GM23338 (cell line): ENCODE measurements around the gene IQGAP2. TPM values are rescaled to one million over a fixed set of nuclear protein-coding genes. Genes with fewer than 3 reads are reported as not detected.

Experiments used
- ATAC-seq: fragments of 200-7000 bp; cut with Tn5 transposase; 3 replicates; pipeline ENCODE4 v1.9.1; 2020
- DNase-seq: peaks from one replicate; pipeline ENCODE4 v3.0.0-alpha.2; 2015; ENCODE audit warnings: low spot score
- H2AFZ ChIP-seq: fragments of 200-600 bp; sonication (generic); 2 replicates; pipeline ENCODE4 v1.8.0; 2016; ENCODE audit warnings: antibody characterized with exemption, mild to moderate bottlenecking, moderate library complexity
- H3F3A ChIP-seq: fragments of 200-600 bp; sonication (generic); replicated peaks from 2 replicates; pipeline ENCODE4 v1.8.0; 2017; ENCODE audit warnings: antibody characterized with exemption, mixed run types, low read depth
- H3K27ac ChIP-seq: fragments of 200-600 bp; sonication (generic); 2 replicates; pipeline ENCODE4 v1.6.1; 2016; ENCODE audit warnings: low read depth
- H3K27me3 ChIP-seq: fragments of 200-600 bp; sonication (generic); 2 replicates; pipeline ENCODE4 v1.8.0; 2016; ENCODE audit warnings: mild to moderate bottlenecking, mixed run types, moderate library complexity; ENCODE audit not compliant: insufficient read depth
- H3K36me3 ChIP-seq: fragments of 200-600 bp; sonication (generic); 2 replicates; pipeline ENCODE4 v1.8.0; 2016; ENCODE audit warnings: mild to moderate bottlenecking; ENCODE audit not compliant: insufficient read depth
- H3K4me1 ChIP-seq: fragments of 200-600 bp; sonication (generic); 2 replicates; pipeline ENCODE4 v1.8.0; 2016; ENCODE audit warnings: mild to moderate bottlenecking, moderate library complexity; ENCODE audit not compliant: insufficient read depth
- H3K4me2 ChIP-seq: fragments of 200-600 bp; sonication (generic); 2 replicates; pipeline ENCODE4 v1.7.1; 2017; ENCODE audit warnings: mixed run types
- H3K4me3 ChIP-seq: fragments of 200-600 bp; sonication (generic); 2 replicates; pipeline ENCODE4 v1.6.1; 2016; ENCODE audit warnings: mixed run types
- H3K79me2 ChIP-seq: fragments of 200-600 bp; sonication (generic); replicated peaks from 2 replicates; pipeline ENCODE4 v1.8.0; 2017; ENCODE audit warnings: mild to moderate bottlenecking; ENCODE audit not compliant: insufficient read depth
- H3K9me2 ChIP-seq: fragments of 200-600 bp; sonication (generic); 2 replicates; pipeline ENCODE4 v1.8.0; 2017; ENCODE audit not compliant: insufficient read depth
- H4K20me1 ChIP-seq: fragments of 200-600 bp; sonication (generic); replicated peaks from 2 replicates; pipeline ENCODE4 v1.8.0; 2017; ENCODE audit warnings: mild to moderate bottlenecking; ENCODE audit not compliant: insufficient read depth
- H3K27ac Mint-ChIP-seq: 2 replicates; pipeline ENCODE4 v1.8.0; 2020; ENCODE audit warnings: inconsistent platforms, mild to moderate bottlenecking, moderate library complexity, mixed read lengths
- H3K27me3 Mint-ChIP-seq: 3 replicates; pipeline ENCODE4 v1.8.0; 2022; ENCODE audit warnings: low read depth, mild to moderate bottlenecking, moderate library complexity, mixed read lengths, inconsistent platforms; ENCODE audit not compliant: insufficient read depth, poor library complexity
- H3K36me3 Mint-ChIP-seq: 3 replicates; pipeline ENCODE4 v1.8.0; 2021; ENCODE audit warnings: low read depth, mild to moderate bottlenecking, inconsistent platforms, moderate library complexity, mixed read lengths
- H3K4me1 Mint-ChIP-seq: 3 replicates; pipeline ENCODE4 v1.8.0; 2020; ENCODE audit warnings: mild to moderate bottlenecking, inconsistent platforms, mixed read lengths
- H3K4me3 Mint-ChIP-seq: 3 replicates; pipeline ENCODE4 v1.8.0; 2021; ENCODE audit warnings: moderate library complexity, mild to moderate bottlenecking, inconsistent platforms, mixed read lengths
- H3K9me3 Mint-ChIP-seq: 3 replicates; pipeline ENCODE4 v1.8.0; 2020; ENCODE audit warnings: moderate library complexity, mild to moderate bottlenecking, inconsistent platforms, mixed read lengths
- CREB1 ChIP-seq: fragments of 250-450 bp; sonication (Bioruptor Pico); IDR thresholded peaks from 2 replicates; pipeline ENCODE4 v1.5.0; 2020; ENCODE audit warnings: low read depth, mild to moderate bottlenecking, moderate library complexity
- EZH2 ChIP-seq: fragments of 200-600 bp; sonication (generic); IDR thresholded peaks from one replicate; pipeline ENCODE4 v1.8.0; 2017; ENCODE audit warnings: antibody characterized with exemption, mild to moderate bottlenecking, low read depth; ENCODE audit not compliant: unreplicated experiment
- EZH2phosphoT487 ChIP-seq: fragments of 200-600 bp; sonication (generic); IDR thresholded peaks from one replicate; pipeline ENCODE4 v1.8.1; 2018; ENCODE audit warnings: antibody characterized with exemption; ENCODE audit not compliant: unreplicated experiment
- JUNB ChIP-seq: IDR thresholded peaks from one replicate; pipeline ENCODE4 v1.6.1; 2016; ENCODE audit warnings: antibody characterized with exemption; ENCODE audit not compliant: unreplicated experiment
- NANOG ChIP-seq: IDR thresholded peaks from 2 replicates; pipeline ENCODE4 v1.6.1; 2016; ENCODE audit warnings: antibody characterized with exemption, borderline replicate concordance
- STAT1 ChIP-seq: IDR thresholded peaks from one replicate; pipeline ENCODE4 v1.6.1; 2016; ENCODE audit warnings: antibody characterized with exemption; ENCODE audit not compliant: unreplicated experiment
- ZNF114 ChIP-seq: fragments of 250-450 bp; sonication (Bioruptor Pico); IDR thresholded peaks from 2 replicates; pipeline ENCODE4 v1.5.0; 2020; ENCODE audit warnings: mild to moderate bottlenecking, moderate library complexity
- ZNF331 ChIP-seq: fragments of 250-450 bp; sonication (Bioruptor Pico); IDR thresholded peaks from 2 replicates; pipeline ENCODE4 v1.5.0; 2020; ENCODE audit warnings: low read depth, mild to moderate bottlenecking, moderate library complexity
- polyA plus RNA-seq: library from polyadenylated mRNA; unstranded; fragments of >200 nt; fragmentation: Nextera tagmentation; extraction: Ambion mirVana; gene quantifications from 2 replicates; pipeline ENCODE4 v1.2.1, GENCODE V29; 2016
- total RNA-seq: library from RNA; depleted of rRNA; stranded (reverse); fragments of >200 nt; shearing (Covaris generic); gene quantifications from 2 replicates; pipeline ENCODE4 v1.2.3, GENCODE V29; 2014
- TF ChIP-seq, protein P1 (sequence below): IDR thresholded peaks from one replicate; pipeline ENCODE4 v1.6.1; 2018; ENCODE audit warnings: antibody characterized with exemption; ENCODE audit not compliant: unreplicated experiment
- TF ChIP-seq, protein P2 (sequence below): IDR thresholded peaks from 2 replicates; pipeline ENCODE4 v1.6.1; 2016; ENCODE audit warnings: antibody characterized with exemption
- TF ChIP-seq, protein P3 (sequence below): fragments of 250-450 bp; sonication (Bioruptor Pico); IDR thresholded peaks from 2 replicates; pipeline ENCODE4 v1.5.0; 2020; ENCODE audit warnings: mild to moderate bottlenecking, moderate library complexity

Gene IQGAP2
- total and polyA plus RNA-seq, 2 experiments from 2014 or later: 60.0 to 86.5 TPM

DNA sequence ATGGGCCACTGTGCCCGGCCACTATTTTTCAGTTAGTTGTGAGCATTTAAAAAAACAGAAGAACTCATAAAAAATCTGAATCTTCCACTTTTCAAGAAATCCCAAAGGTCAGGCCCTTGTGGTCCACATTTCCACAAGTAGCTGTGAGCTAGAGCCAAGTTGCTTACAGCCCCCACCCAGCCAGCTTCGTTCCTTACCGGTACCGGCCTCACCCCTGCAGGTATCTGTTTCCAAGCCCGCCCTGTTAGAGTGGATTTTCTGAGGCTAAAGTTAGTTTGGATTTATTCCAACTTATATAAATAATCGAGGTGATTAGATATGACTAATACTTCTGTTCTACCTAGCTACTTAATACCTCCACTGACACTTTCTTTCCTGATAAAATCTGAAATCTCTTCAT, 139.2 kb downstream of the IQGAP2 start:
- no peak for DNase-seq

More for the DNA sequence above, 139.2 kb downstream of the IQGAP2 start:
- H3F3A ChIP-seq: no peaks in the 10 kb centered on the region
- peaks cover 17% of the 10 kb centered on the region for H3K4me1 ChIP-seq
- no peak overlapping the region for H3K4me3 Mint-ChIP-seq
- no peaks in the 10 kb centered on the region for H3K36me3 ChIP-seq
- H3K4me3 ChIP-seq: no peak overlapping the region
- H3K27me3 ChIP-seq: no peaks in the 10 kb centered on the region
- H3K27ac Mint-ChIP-seq: no peak overlapping the region
- no peak overlapping the region for H3K4me2 ChIP-seq
- peaks cover 6% of the 10 kb centered on the region for H3K27me3 Mint-ChIP-seq
- no peaks in the 10 kb centered on the region for H3K9me3 Mint-ChIP-seq
- ATAC-seq: no peak
- H4K20me1 ChIP-seq: no peaks in the 10 kb centered on the region
- no peak overlapping the region for H2AFZ ChIP-seq
- TF ChIP-seq, protein P1, sequence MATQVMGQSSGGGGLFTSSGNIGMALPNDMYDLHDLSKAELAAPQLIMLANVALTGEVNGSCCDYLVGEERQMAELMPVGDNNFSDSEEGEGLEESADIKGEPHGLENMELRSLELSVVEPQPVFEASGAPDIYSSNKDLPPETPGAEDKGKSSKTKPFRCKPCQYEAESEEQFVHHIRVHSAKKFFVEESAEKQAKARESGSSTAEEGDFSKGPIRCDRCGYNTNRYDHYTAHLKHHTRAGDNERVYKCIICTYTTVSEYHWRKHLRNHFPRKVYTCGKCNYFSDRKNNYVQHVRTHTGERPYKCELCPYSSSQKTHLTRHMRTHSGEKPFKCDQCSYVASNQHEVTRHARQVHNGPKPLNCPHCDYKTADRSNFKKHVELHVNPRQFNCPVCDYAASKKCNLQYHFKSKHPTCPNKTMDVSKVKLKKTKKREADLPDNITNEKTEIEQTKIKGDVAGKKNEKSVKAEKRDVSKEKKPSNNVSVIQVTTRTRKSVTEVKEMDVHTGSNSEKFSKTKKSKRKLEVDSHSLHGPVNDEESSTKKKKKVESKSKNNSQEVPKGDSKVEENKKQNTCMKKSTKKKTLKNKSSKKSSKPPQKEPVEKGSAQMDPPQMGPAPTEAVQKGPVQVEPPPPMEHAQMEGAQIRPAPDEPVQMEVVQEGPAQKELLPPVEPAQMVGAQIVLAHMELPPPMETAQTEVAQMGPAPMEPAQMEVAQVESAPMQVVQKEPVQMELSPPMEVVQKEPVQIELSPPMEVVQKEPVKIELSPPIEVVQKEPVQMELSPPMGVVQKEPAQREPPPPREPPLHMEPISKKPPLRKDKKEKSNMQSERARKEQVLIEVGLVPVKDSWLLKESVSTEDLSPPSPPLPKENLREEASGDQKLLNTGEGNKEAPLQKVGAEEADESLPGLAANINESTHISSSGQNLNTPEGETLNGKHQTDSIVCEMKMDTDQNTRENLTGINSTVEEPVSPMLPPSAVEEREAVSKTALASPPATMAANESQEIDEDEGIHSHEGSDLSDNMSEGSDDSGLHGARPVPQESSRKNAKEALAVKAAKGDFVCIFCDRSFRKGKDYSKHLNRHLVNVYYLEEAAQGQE: no peak
- TF ChIP-seq NANOG (no peak), EZH2phosphoT487 (no peak), STAT1 (no peak), EZH2 (no peak), ZNF331 (CRISPR knock-in tag) (no peak), ZNF114 (no peak), JUNB (no peak), CREB1 (CRISPR knock-in tag) (no peak)
- TF ChIP-seq, protein P2, sequence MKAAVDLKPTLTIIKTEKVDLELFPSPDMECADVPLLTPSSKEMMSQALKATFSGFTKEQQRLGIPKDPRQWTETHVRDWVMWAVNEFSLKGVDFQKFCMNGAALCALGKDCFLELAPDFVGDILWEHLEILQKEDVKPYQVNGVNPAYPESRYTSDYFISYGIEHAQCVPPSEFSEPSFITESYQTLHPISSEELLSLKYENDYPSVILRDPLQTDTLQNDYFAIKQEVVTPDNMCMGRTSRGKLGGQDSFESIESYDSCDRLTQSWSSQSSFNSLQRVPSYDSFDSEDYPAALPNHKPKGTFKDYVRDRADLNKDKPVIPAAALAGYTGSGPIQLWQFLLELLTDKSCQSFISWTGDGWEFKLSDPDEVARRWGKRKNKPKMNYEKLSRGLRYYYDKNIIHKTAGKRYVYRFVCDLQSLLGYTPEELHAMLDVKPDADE: no peak
- TF ChIP-seq, protein P3, sequence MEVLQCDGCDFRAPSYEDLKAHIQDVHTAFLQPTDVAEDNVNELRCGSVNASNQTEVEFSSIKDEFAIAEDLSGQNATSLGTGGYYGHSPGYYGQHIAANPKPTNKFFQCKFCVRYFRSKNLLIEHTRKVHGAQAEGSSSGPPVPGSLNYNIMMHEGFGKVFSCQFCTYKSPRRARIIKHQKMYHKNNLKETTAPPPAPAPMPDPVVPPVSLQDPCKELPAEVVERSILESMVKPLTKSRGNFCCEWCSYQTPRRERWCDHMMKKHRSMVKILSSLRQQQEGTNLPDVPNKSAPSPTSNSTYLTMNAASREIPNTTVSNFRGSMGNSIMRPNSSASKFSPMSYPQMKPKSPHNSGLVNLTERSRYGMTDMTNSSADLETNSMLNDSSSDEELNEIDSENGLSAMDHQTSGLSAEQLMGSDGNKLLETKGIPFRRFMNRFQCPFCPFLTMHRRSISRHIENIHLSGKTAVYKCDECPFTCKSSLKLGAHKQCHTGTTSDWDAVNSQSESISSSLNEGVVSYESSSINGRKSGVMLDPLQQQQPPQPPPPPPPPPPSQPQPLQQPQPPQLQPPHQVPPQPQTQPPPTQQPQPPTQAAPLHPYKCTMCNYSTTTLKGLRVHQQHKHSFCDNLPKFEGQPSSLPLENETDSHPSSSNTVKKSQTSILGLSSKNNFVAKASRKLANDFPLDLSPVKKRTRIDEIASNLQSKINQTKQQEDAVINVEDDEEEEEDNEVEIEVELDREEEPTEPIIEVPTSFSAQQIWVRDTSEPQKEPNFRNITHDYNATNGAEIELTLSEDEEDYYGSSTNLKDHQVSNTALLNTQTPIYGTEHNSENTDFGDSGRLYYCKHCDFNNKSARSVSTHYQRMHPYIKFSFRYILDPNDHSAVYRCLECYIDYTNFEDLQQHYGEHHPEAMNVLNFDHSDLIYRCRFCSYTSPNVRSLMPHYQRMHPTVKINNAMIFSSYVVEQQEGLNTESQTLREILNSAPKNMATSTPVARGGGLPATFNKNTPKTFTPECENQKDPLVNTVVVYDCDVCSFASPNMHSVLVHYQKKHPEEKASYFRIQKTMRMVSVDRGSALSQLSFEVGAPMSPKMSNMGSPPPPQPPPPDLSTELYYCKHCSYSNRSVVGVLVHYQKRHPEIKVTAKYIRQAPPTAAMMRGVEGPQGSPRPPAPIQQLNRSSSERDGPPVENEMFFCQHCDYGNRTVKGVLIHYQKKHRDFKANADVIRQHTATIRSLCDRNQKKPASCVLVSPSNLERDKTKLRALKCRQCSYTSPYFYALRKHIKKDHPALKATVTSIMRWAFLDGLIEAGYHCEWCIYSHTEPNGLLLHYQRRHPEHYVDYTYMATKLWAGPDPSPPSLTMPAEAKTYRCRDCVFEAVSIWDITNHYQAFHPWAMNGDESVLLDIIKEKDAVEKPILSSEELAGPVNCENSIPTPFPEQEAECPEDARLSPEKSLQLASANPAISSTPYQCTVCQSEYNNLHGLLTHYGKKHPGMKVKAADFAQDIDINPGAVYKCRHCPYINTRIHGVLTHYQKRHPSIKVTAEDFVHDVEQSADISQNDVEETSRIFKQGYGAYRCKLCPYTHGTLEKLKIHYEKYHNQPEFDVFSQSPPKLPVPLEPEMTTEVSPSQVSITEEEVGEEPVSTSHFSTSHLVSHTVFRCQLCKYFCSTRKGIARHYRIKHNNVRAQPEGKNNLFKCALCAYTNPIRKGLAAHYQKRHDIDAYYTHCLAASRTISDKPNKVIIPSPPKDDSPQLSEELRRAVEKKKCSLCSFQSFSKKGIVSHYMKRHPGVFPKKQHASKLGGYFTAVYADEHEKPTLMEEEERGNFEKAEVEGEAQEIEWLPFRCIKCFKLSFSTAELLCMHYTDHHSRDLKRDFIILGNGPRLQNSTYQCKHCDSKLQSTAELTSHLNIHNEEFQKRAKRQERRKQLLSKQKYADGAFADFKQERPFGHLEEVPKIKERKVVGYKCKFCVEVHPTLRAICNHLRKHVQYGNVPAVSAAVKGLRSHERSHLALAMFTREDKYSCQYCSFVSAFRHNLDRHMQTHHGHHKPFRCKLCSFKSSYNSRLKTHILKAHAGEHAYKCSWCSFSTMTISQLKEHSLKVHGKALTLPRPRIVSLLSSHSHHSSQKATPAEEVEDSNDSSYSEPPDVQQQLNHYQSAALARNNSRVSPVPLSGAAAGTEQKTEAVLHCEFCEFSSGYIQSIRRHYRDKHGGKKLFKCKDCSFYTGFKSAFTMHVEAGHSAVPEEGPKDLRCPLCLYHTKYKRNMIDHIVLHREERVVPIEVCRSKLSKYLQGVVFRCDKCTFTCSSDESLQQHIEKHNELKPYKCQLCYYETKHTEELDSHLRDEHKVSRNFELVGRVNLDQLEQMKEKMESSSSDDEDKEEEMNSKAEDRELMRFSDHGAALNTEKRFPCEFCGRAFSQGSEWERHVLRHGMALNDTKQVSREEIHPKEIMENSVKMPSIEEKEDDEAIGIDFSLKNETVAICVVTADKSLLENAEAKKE: no peak
- H3K36me3 Mint-ChIP-seq: 0 out of 3 replicates have a peak, but pooled peaks cover 4% of the 10 kb centered on the region
- no peaks in the 10 kb centered on the region for H3K9me2 ChIP-seq
- H3K4me1 Mint-ChIP-seq: peaks cover 39% of the 10 kb centered on the region
- no peak overlapping the region for H3K27ac ChIP-seq
- peaks cover 26% of the 10 kb centered on the region; the same call in 1 of the 2 replicates for H3K79me2 ChIP-seq
